H9 (cell line): ENCODE data around the gene NSG1. TPM values are rescaled to one million over a fixed set of nuclear protein-coding genes. Genes with fewer than 3 reads are reported as not detected.
A peak's percentile ranks its signal among the peaks of the same experiment; 100 is the strongest.

Experiments
- DNase-seq: peaks from one replicate; pipeline ENCODE4 v3.0.0-alpha.2; 2017
- H2AFZ ChIP-seq: one replicate; pipeline ENCODE4 v1.6.1; 2013; ENCODE audit warnings: mild to moderate bottlenecking, low read length, control low read depth, moderate library complexity
- H2AK5ac ChIP-seq: 2 replicates; pipeline ENCODE4 v1.6.1; 2013; ENCODE audit warnings: low read length, control low read depth, mixed read lengths; ENCODE audit not compliant: insufficient read length
- H2BK120ac ChIP-seq: one replicate; pipeline ENCODE4 v1.6.1; 2013; ENCODE audit warnings: low read depth, mild to moderate bottlenecking, low read length, control low read depth, inconsistent platforms; ENCODE audit not compliant: poor library complexity, severe bottlenecking
- H2BK12ac ChIP-seq: 2 replicates; pipeline ENCODE4 v1.6.1; 2013; ENCODE audit warnings: low read length, control low read depth, mixed read lengths, low read depth; ENCODE audit not compliant: insufficient read length
- H2BK15ac ChIP-seq: 2 replicates; pipeline ENCODE4 v1.6.1; 2013; ENCODE audit warnings: low read depth, low read length, control low read depth
- H2BK20ac ChIP-seq: one replicate; pipeline ENCODE4 v1.6.1; 2013; ENCODE audit warnings: low read depth, mild to moderate bottlenecking, low read length, control low read depth, inconsistent platforms; ENCODE audit not compliant: poor library complexity, severe bottlenecking
- H2BK5ac ChIP-seq: 2 replicates; pipeline ENCODE4 v1.6.1; 2013; ENCODE audit warnings: low read length, control low read depth, mixed read lengths; ENCODE audit not compliant: insufficient read length
- H3K14ac ChIP-seq: 2 replicates; pipeline ENCODE4 v1.6.1; 2013; ENCODE audit warnings: low read length, control low read depth; ENCODE audit not compliant: insufficient read depth
- H3K18ac ChIP-seq: 2 replicates; pipeline ENCODE4 v1.6.1; 2013; ENCODE audit warnings: low read depth, mild to moderate bottlenecking, mixed read lengths, low read length, control low read depth; ENCODE audit not compliant: insufficient read length
- H3K23ac ChIP-seq: 2 replicates; pipeline ENCODE4 v1.6.1; 2013; ENCODE audit warnings: low read length, control low read depth, mixed read lengths, low read depth; ENCODE audit not compliant: insufficient read length
- H3K23me2 ChIP-seq: 2 replicates; pipeline ENCODE4 v1.6.1; 2013; ENCODE audit warnings: low read depth, mild to moderate bottlenecking, mixed read lengths, low read length, control low read depth; ENCODE audit not compliant: insufficient read length, poor library complexity, severe bottlenecking
- H3K27ac ChIP-seq: 2 replicates; pipeline ENCODE4 v1.5.1; 2013; ENCODE audit warnings: low read length, control low read depth, mixed read lengths, low read depth; ENCODE audit not compliant: insufficient read length
- H3K27me3 ChIP-seq: 2 replicates; pipeline ENCODE4 v1.6.1; 2013; ENCODE audit warnings: low read length, control low read depth, inconsistent platforms; ENCODE audit not compliant: insufficient read depth
- H3K4ac ChIP-seq: 2 replicates; pipeline ENCODE4 v1.6.1; 2013; ENCODE audit warnings: low read depth, mild to moderate bottlenecking, control low read depth, inconsistent platforms, low read length, moderate library complexity
- H3K4me1 ChIP-seq: 2 replicates; pipeline ENCODE4 v1.6.1; 2013; ENCODE audit warnings: low read length, control low read depth, inconsistent platforms; ENCODE audit not compliant: insufficient read depth
- H3K4me2 ChIP-seq: 2 replicates; pipeline ENCODE4 v1.6.1; 2013; ENCODE audit warnings: low read length, control low read depth, mixed read lengths; ENCODE audit not compliant: insufficient read length, insufficient read depth
- H3K56ac ChIP-seq: 2 replicates; pipeline ENCODE4 v1.6.1; 2013; ENCODE audit warnings: low read depth, mild to moderate bottlenecking, mixed read lengths, low read length, control low read depth; ENCODE audit not compliant: insufficient read length
- H3K79me1 ChIP-seq: 2 replicates; pipeline ENCODE4 v1.6.1; 2013; ENCODE audit warnings: low read depth, mild to moderate bottlenecking, moderate library complexity, low read length, control low read depth, inconsistent platforms; ENCODE audit not compliant: insufficient read depth, poor library complexity, severe bottlenecking
- H3K79me2 ChIP-seq: 2 replicates; pipeline ENCODE4 v1.6.1; 2013; ENCODE audit warnings: low read length, control low read depth, inconsistent platforms; ENCODE audit not compliant: insufficient read depth
- H3K9ac ChIP-seq: 2 replicates; pipeline ENCODE4 v1.6.1; 2013; ENCODE audit warnings: low read length, control low read depth, mixed read lengths; ENCODE audit not compliant: insufficient read length; ENCODE audit errors: extremely low read depth
- H3K9me3 ChIP-seq: one replicate; pipeline ENCODE4 v1.6.1; 2013; ENCODE audit warnings: low read depth, low read length, inconsistent platforms; ENCODE audit not compliant: control insufficient read depth
- H3T11ph ChIP-seq: one replicate; pipeline ENCODE4 v1.6.1; 2013; ENCODE audit warnings: mild to moderate bottlenecking, low read length, control low read depth, inconsistent platforms
- H4K20me1 ChIP-seq: one replicate; pipeline ENCODE4 v1.6.1; 2013; ENCODE audit not compliant: control insufficient read depth, insufficient read length, insufficient read depth
- H4K5ac ChIP-seq: 2 replicates; pipeline ENCODE4 v1.6.1; 2013; ENCODE audit warnings: low read depth, mild to moderate bottlenecking, mixed read lengths, low read length, control low read depth; ENCODE audit not compliant: insufficient read length
- H4K8ac ChIP-seq: replicated peaks from 2 replicates; pipeline ENCODE4 v1.6.1; 2013; ENCODE audit warnings: low read length, control low read depth, mixed read lengths, low read depth; ENCODE audit not compliant: insufficient read length
- H4K91ac ChIP-seq: 2 replicates; pipeline ENCODE4 v1.6.1; 2013; ENCODE audit warnings: low read depth, mild to moderate bottlenecking, moderate library complexity, mixed read lengths, low read length, control low read depth; ENCODE audit not compliant: insufficient read length
- H3K27ac Mint-ChIP-seq, 3 experiments: 2 replicates in 2 of 3; 3 replicates in 1 of 3; pipeline ENCODE4 v1.8.0; 2020 to 2021; ENCODE audit warnings: mixed read lengths in 3 of 3, mild to moderate bottlenecking in 1 of 3, moderate library complexity in 1 of 3
- H3K27me3 Mint-ChIP-seq: 2 replicates; pipeline ENCODE4 v1.8.0; 2021; ENCODE audit warnings: low read depth, mild to moderate bottlenecking, moderate library complexity, mixed read lengths
- H3K36me3 Mint-ChIP-seq, 3 experiments: 2 replicates in 2 of 3; 3 replicates in 1 of 3; pipeline ENCODE4 v1.8.0; 2020 to 2021; ENCODE audit warnings: low read depth in 3 of 3, mixed read lengths in 3 of 3; ENCODE audit not compliant: insufficient read depth in 1 of 3
- H3K4me1 Mint-ChIP-seq, 2 experiments: 2 replicates each; pipeline ENCODE4 v1.8.0; 2020; ENCODE audit warnings: mixed read lengths in 2 of 2
- H3K4me3 Mint-ChIP-seq, 2 experiments: 2 replicates in 1 of 2; 3 replicates in 1 of 2; pipeline ENCODE4 v1.8.0; 2020 to 2021; ENCODE audit warnings: mild to moderate bottlenecking in 2 of 2, mixed read lengths in 2 of 2, moderate library complexity in 1 of 2
- H3K9me3 Mint-ChIP-seq, 2 experiments: 2 replicates in 1 of 2; 3 replicates in 1 of 2; pipeline ENCODE4 v1.8.0; 2020; ENCODE audit warnings: mild to moderate bottlenecking in 2 of 2, mixed read lengths in 2 of 2, moderate library complexity in 1 of 2
- CTCF ChIP-seq: fragments of 200-600 bp; sonication (generic); conservative IDR thresholded peaks from 3 replicates; pipeline ENCODE4 v1.8.0; 2021; ENCODE audit warnings: antibody characterized with exemption, mild to moderate bottlenecking
- WGBS: extraction: QIAGEN DNeasy Blood & Tissue Kit; methylation state at CpG from one replicate; pipeline ENCODE4 v1.1.7; 2013; ENCODE audit warnings: missing lambda C conversion rate, low lambda C conversion rate, mixed read lengths; ENCODE audit not compliant: insufficient read length; ENCODE audit errors: extremely low coverage; 5-methylcytosine and 5-hydroxymethylcytosine counted together
- total RNA-seq: library from RNA; stranded (reverse); gene quantifications from 2 replicates; pipeline ENCODE4 v1.2.1, GENCODE V29; 2021

NSG1 gene
- total RNA-seq, 1 experiment from 2014 or later, result 9.3 TPM

DNA sequence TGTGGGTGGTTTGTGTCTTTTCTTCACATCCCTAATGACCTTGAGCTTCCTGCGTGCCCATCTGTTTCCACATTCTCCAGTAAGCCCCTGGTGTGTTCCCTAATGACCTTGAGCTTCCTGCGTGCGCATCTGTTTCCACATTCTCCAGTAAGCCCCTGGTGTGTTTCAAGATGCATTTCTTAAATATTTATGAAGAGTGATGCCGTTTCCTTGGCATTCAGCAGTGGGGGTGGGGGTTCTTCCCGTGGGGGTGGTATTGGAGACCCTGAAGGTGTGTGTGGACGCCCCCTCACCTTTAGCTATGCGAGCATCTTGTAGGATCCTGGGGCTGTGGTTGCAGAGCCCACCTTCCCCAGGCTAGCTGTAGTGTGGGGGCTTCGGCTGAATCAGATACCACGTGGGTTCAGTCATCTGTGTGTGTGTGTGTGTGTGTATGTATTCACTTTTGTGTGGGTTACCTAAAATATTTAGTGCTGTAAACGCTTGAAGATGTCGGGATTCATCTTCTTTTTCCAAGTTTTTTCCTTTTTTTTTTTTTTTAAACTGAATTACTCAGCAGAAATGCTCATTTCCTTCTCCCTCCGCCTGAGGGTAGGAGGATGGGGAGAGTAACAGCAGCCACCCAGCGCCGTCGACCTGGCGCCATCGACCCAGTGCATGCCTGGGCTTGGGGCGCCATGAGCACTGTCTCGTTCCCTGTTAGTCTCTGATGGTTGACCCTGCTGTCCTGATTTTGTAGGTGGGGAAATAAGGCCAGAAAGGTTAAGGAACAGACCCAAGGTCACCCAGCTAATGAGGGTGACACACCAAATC is 9.9 kb downstream of the NSG1 start:
- Mint-ChIP-seq H3K27ac (peak overlapping the region in 1 of 3 experiments; percentile 99; a peak in 3 of 7 replicates), H3K4me1 (peaks cover 16 to 17% of the 10 kb centered on the region in 2 experiments), H3K36me3 (peaks cover 0 to 20% (median 10%) of the 10 kb centered on the region in 3 experiments; a peak in 4 of 7 replicates), H3K9me3 (peaks cover 0 to 2% of the 10 kb centered on the region in 2 experiments; a peak in 2 of 5 replicates), H3K27me3 (peaks cover 34% of the 10 kb centered on the region), H3K4me3 (peak overlapping the region in 1 of 2 experiments; percentile 56; a peak in 1 of 5 replicates)
- no peaks in the 10 kb centered on the region for H3K79me2 ChIP-seq
- H2BK20ac ChIP-seq, result no peak overlapping the region
- H3K23ac ChIP-seq, result no peak overlapping the region
- H3K9ac ChIP-seq, result no peak overlapping the region
- H3K56ac ChIP-seq, result no peak overlapping the region
- no peaks in the 10 kb centered on the region for H3K79me1 ChIP-seq
- H2AFZ ChIP-seq, result no peak overlapping the region
- TF ChIP-seq CTCF, result no peak
- H3K27me3 ChIP-seq, result no peaks in the 10 kb centered on the region
- no peak overlapping the region for H4K5ac ChIP-seq
- no peaks in the 10 kb centered on the region for H4K20me1 ChIP-seq
- no peak overlapping the region for H4K91ac ChIP-seq
- H3K9me3 ChIP-seq, result no peaks in the 10 kb centered on the region
- H2BK12ac ChIP-seq, result no peak overlapping the region
- H3K14ac ChIP-seq, result peak overlapping the region; percentile 4; the same call in 1 of the 2 replicates
- 0 out of 2 replicates have a peak overlapping the region, but pooled peaks have one; percentile 1 for H3K4ac ChIP-seq
- no CpG with 5 or more reads among the region's 19 CpGs for WGBS
- peak overlapping the region; percentile 2 for H3K18ac ChIP-seq
- H3T11ph ChIP-seq, result no peak overlapping the region
- H2BK120ac ChIP-seq, result no peak overlapping the region
- peak; percentile 49 for DNase-seq
- H2BK15ac ChIP-seq, result no peak overlapping the region
- no peak overlapping the region for H2BK5ac ChIP-seq
- no peaks in the 10 kb centered on the region for H3K23me2 ChIP-seq
- no peak overlapping the region for H2AK5ac ChIP-seq
- H4K8ac ChIP-seq, result no peak overlapping the region
- H3K27ac ChIP-seq, result no peak overlapping the region
- peaks cover 5% of the 10 kb centered on the region; the same call in 1 of the 2 replicates for H3K4me1 ChIP-seq
- H3K4me2 ChIP-seq, result no peak overlapping the region
